Smooth muscle cell (in vitro differentiated cells): Measurements from ENCODE around the gene DNAJC30. TPM values are rescaled to one million over a fixed set of nuclear protein-coding genes. Genes with fewer than 3 reads are reported as not detected.

Source experiments
- DNase-seq: peaks from one replicate; lab custom pipeline; 2025; ENCODE audit not compliant: unreplicated experiment; lab: John Stamatoyannopoulos, UW
- H2AFZ ChIP-seq: fragments of 200-600 bp; sonication (generic); 2 replicates; pipeline ENCODE4 v1.6.0; 2016; ENCODE audit warnings: antibody characterized with exemption, low read depth, mild to moderate bottlenecking
- H3F3A ChIP-seq: fragments of 200-600 bp; sonication (generic); 2 replicates; pipeline ENCODE4 v1.6.0; 2017; ENCODE audit warnings: antibody characterized with exemption, low read depth
- H3K27ac ChIP-seq: fragments of 200-600 bp; sonication (generic); 2 replicates; pipeline ENCODE4 v1.5.1; 2016; ENCODE audit warnings: low read depth, mild to moderate bottlenecking
- H3K27me3 ChIP-seq: fragments of 200-600 bp; sonication (generic); 2 replicates; pipeline ENCODE4 v1.6.1; 2016; ENCODE audit warnings: low read depth, mild to moderate bottlenecking
- H3K36me3 ChIP-seq: fragments of 200-600 bp; sonication (generic); 2 replicates; pipeline ENCODE4 v1.5.1; 2016; ENCODE audit warnings: low read depth
- H3K4me1 ChIP-seq: fragments of 200-600 bp; sonication (generic); 2 replicates; pipeline ENCODE4 v1.5.1; 2016; ENCODE audit warnings: low read depth
- H3K4me2 ChIP-seq: fragments of 200-600 bp; sonication (generic); 2 replicates; pipeline ENCODE4 v1.6.0; 2016; ENCODE audit warnings: mild to moderate bottlenecking
- H3K4me3 ChIP-seq: fragments of 200-600 bp; sonication (generic); 2 replicates; pipeline ENCODE4 v1.5.1; 2016; ENCODE audit warnings: mild to moderate bottlenecking
- H3K79me2 ChIP-seq: fragments of 200-600 bp; sonication (generic); 2 replicates; pipeline ENCODE4 v1.6.0; 2016; ENCODE audit warnings: low read depth, mild to moderate bottlenecking
- H3K9ac ChIP-seq: fragments of 200-600 bp; sonication (generic); 2 replicates; pipeline ENCODE4 v1.6.0; 2016; ENCODE audit warnings: low read depth
- H3K9me3 ChIP-seq: fragments of 200-600 bp; sonication (generic); replicated peaks from 2 replicates; pipeline ENCODE4 v1.5.1; 2016; ENCODE audit warnings: low read depth
- H4K20me1 ChIP-seq: fragments of 200-600 bp; sonication (generic); 2 replicates; pipeline ENCODE4 v1.6.0; 2016; ENCODE audit warnings: low read depth
- WGBS: methylation state at CpG from one replicate; pipeline ENCODE4 v1.1.7; 2016; ENCODE audit warnings: low lambda C conversion rate; 5-methylcytosine and 5-hydroxymethylcytosine counted together
- polyA plus RNA-seq: library from polyadenylated mRNA; unstranded; fragments of >200 nt; fragmentation: Nextera tagmentation; extraction: Ambion mirVana; gene quantifications from 2 replicates; pipeline ENCODE4 v1.2.1, GENCODE V29; 2016
- total RNA-seq: library from RNA; depleted of rRNA; stranded (reverse); fragments of >200 nt; gene quantifications from 2 replicates; pipeline ENCODE4 v1.2.3, GENCODE V29; 2014
- TF ChIP-seq, protein P1 (sequence below): fragments of 200-600 bp; sonication (generic); IDR thresholded peaks from 2 replicates; pipeline ENCODE4 v1.5.1; 2017; ENCODE audit warnings: borderline replicate concordance, mild to moderate bottlenecking, antibody characterized with exemption; ENCODE audit not compliant: insufficient read depth, poor library complexity, severe bottlenecking

The DNAJC30 gene
- total and polyA plus RNA-seq, 2 experiments from 2014 or later = 1.2 to 4.6 TPM

DNA sequence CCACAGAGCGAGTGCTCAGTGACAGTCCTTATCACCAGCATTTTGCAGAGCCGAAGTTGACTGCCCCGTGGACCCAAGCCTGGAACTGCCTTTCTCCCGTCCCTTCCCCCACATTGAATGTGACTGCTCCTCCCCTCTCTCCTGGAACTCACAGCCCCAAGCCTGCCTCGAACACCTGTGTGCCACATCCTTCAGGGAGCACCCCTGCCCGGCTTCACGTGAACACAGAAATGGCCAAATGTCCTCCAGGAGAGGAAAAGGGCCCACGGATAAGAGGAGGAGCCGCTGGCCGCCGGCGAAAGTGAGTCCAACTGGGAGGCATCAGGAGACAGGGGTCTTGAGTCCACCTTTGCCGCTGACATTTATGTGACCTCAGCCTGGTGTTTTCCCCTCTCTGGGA, 20.0 kb upstream of the DNAJC30 start:
- H3K4me2 ChIP-seq = no peak overlapping the region
- H3K27me3 ChIP-seq = no peaks in the 10 kb centered on the region
- no peaks in the 10 kb centered on the region for H3K36me3 ChIP-seq
- TF ChIP-seq, protein P1, sequence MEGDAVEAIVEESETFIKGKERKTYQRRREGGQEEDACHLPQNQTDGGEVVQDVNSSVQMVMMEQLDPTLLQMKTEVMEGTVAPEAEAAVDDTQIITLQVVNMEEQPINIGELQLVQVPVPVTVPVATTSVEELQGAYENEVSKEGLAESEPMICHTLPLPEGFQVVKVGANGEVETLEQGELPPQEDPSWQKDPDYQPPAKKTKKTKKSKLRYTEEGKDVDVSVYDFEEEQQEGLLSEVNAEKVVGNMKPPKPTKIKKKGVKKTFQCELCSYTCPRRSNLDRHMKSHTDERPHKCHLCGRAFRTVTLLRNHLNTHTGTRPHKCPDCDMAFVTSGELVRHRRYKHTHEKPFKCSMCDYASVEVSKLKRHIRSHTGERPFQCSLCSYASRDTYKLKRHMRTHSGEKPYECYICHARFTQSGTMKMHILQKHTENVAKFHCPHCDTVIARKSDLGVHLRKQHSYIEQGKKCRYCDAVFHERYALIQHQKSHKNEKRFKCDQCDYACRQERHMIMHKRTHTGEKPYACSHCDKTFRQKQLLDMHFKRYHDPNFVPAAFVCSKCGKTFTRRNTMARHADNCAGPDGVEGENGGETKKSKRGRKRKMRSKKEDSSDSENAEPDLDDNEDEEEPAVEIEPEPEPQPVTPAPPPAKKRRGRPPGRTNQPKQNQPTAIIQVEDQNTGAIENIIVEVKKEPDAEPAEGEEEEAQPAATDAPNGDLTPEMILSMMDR = no peak
- WGBS = 84% methylated on average over 13 of the region's 13 CpGs
- H2AFZ ChIP-seq = no peak overlapping the region
- no peaks in the 10 kb centered on the region for H3F3A ChIP-seq
- no peak overlapping the region for H3K9ac ChIP-seq
- no peak for DNase-seq
- H3K4me1 ChIP-seq = no peaks in the 10 kb centered on the region
- H3K4me3 ChIP-seq = no peak overlapping the region
- no peak overlapping the region for H3K27ac ChIP-seq
- H3K9me3 ChIP-seq = no peaks in the 10 kb centered on the region
- no peaks in the 10 kb centered on the region for H3K79me2 ChIP-seq
- peaks cover 47% of the 10 kb centered on the region for H4K20me1 ChIP-seq

DNA sequence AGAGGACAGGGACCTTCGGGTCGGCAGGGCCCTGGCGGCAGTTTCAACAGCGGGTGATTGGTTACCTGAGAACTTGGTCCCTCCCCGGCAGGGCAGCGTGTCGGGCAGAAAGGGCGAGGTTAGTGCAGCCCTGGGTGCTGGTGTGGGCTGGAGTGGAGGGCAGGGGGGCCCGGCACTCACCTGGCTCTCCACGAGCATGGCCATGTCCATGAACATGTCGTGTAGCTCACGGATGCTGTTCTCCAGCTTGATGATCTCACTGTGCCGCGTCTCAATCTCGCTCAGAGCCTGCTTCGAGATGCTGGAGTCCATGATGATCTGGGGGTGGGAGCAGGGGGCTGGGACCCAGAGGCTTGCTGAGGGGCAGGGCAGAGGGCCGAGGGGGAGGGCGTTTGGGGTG, 19.4 kb upstream of the DNAJC30 start:
- WGBS = 95% methylated on average over 18 of the region's 18 CpGs
- H3K27ac ChIP-seq = no peak overlapping the region

DNA sequence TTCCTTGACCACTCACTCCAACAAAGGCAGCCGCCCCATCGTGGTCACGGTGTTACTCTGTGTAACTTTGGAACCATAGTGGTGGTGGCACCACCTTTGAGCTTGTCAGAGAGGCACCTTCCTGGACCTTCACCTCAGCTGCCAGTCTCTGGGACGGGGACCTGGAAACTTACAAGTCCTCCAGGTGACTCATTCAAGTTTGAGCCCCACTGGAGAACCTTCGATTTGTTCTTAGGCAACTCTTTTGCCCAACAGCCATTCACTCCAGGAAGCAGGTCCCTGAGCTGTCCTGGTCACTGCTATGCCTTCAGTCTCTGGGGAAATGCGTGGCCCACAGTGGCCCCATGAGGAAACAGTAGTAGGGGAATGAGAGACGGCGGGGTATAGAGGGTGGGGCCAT, 19.0 kb upstream of the DNAJC30 start:
- Histone ChIP-seq H3K9ac (no peak overlapping the region), H3K36me3 (no peaks in the 10 kb centered on the region), H3K79me2 (no peaks in the 10 kb centered on the region), H3K4me1 (no peaks in the 10 kb centered on the region), H3K27ac (no peak overlapping the region), H3F3A (no peaks in the 10 kb centered on the region), H3K4me2 (no peak overlapping the region), H3K9me3 (no peaks in the 10 kb centered on the region), H4K20me1 (peaks cover 38% of the 10 kb centered on the region), H3K4me3 (no peak overlapping the region), H3K27me3 (no peaks in the 10 kb centered on the region), H2AFZ (no peak overlapping the region)
- TF ChIP-seq, protein P1 = no peak
- 89% methylated on average over 8 of the region's 8 CpGs for WGBS
- no peak for DNase-seq

More for the DNA sequence above, 19.4 kb upstream of the DNAJC30 start:
- TF ChIP-seq, protein P1 = no peak
- H3K9ac ChIP-seq = no peak overlapping the region
- no peaks in the 10 kb centered on the region for H3K79me2 ChIP-seq
- H3K4me3 ChIP-seq = no peak overlapping the region
- H3F3A ChIP-seq = no peaks in the 10 kb centered on the region
- DNase-seq = no peak
- H2AFZ ChIP-seq = no peak overlapping the region
- H3K4me1 ChIP-seq = no peaks in the 10 kb centered on the region
- no peaks in the 10 kb centered on the region for H3K9me3 ChIP-seq
- no peak overlapping the region for H3K4me2 ChIP-seq
- no peaks in the 10 kb centered on the region for H3K27me3 ChIP-seq
- no peaks in the 10 kb centered on the region for H3K36me3 ChIP-seq
- H4K20me1 ChIP-seq = peaks cover 42% of the 10 kb centered on the region

DNA sequence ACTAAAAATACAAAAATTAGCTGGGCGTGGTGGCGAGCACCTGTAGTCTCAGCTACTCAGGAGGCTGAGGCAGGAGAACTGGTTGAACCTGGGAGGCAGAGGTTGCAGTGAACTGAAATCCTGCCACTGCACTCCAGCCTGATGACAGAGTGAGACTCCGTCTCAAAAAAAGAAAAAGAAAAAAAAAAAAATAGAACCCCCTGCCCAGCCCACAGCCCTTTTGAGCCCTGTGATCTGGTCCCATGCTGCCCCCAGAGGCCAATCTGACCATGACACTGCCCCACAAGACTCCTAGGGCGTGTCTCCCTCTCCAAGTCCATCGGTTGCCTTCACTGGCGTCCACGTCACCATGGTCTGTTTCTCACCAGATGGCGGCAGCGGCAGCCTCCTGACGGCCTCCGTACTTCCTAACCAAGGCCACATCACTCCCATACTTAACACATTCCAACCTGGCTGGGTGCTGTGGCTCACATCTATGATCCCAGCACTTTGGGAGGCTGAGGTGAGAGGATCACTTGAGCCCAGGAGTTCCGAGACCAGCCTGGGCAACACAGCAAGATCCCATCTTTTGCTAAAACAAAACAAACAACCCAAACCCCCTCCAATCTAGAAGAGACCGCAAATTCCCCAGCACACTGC, 18.2 kb upstream of the DNAJC30 start:
- DNase-seq = no peak
- peaks cover 31% of the 10 kb centered on the region for H4K20me1 ChIP-seq
- no peak overlapping the region for H3K27ac ChIP-seq
- TF ChIP-seq, protein P1 = peak; percentile 47
- H3K36me3 ChIP-seq = no peaks in the 10 kb centered on the region
- H3K79me2 ChIP-seq = no peaks in the 10 kb centered on the region
- WGBS = 69% methylated on average over 13 of the region's 13 CpGs
- no peaks in the 10 kb centered on the region for H3K27me3 ChIP-seq
- H3K4me2 ChIP-seq = no peak overlapping the region
- H3K9me3 ChIP-seq = no peaks in the 10 kb centered on the region
- H3K4me3 ChIP-seq = no peak overlapping the region
- no peak overlapping the region for H3K9ac ChIP-seq
- H2AFZ ChIP-seq = no peak overlapping the region
- no peaks in the 10 kb centered on the region for H3K4me1 ChIP-seq
- no peaks in the 10 kb centered on the region for H3F3A ChIP-seq
